Measurements from ENCODE around the gene NTNG1. TPM values are rescaled to one million over a fixed set of nuclear protein-coding genes. Genes with fewer than 3 reads are reported as not detected.

The NTNG1 gene
- total and polyA plus RNA-seq, 2 of the 8 experiments (the other 6 are each of a cell fraction or from before 2014, with no cell fraction given), result 1.2 to 4.1 TPM

GRCh38 chr1:107525961-107526360 is 385.1 kb downstream of the NTNG1 start:
- Histone ChIP-seq H2BK15ac (ENCODE audit: low read length) (no peak overlapping the region), H3K23ac (ENCODE audit: insufficient read length) (no peak overlapping the region), H3K4ac (replicated peaks; ENCODE audit: insufficient read length, low read depth, low read length) (no peak overlapping the region), H3K79me2 (ENCODE audit: control insufficient read depth in 1 of 2, insufficient read depth in 2 of 2, low read length in 2 of 2) (no peaks in the 10 kb centered on the region), H2BK20ac (ENCODE audit: low read length) (no peak overlapping the region), H4K5ac (ENCODE audit: insufficient read length, low read depth, low read length) (no peak overlapping the region), H2BK5ac (ENCODE audit: low read depth, low read length) (no peak overlapping the region), H3K27me3 (replicated peaks in 1 of 4; ENCODE audit: control insufficient read depth in 3 of 4, extremely low read depth in 1 of 4, insufficient read depth in 3 of 4, low read length in 3 of 4) (no peaks in the 10 kb centered on the region), H3K4me2 (ENCODE audit: insufficient read depth in 1 of 2, low read depth in 2 of 2, low read length in 2 of 2) (no peak overlapping the region), H4K20me1 (replicated peaks in 1 of 2; ENCODE audit: control insufficient read depth in 1 of 2, insufficient read depth in 2 of 2, low read length in 2 of 2) (no peaks in the 10 kb centered on the region), H4K8ac (ENCODE audit: extremely low read depth, insufficient read depth, low read length) (no peak overlapping the region), H3K9me3 (ENCODE audit: insufficient read depth in 2 of 2, low read depth in 1 of 2, low read length in 1 of 2) (no peaks in the 10 kb centered on the region), H3K14ac (ENCODE audit: insufficient read length) (no peak overlapping the region), H3K18ac (ENCODE audit: extremely low read depth, low read length) (no peak overlapping the region), H3K4me3 (ENCODE audit: extremely low read depth in 1 of 4, insufficient read depth in 2 of 4, low read depth in 3 of 4, low read length in 4 of 4) (no peak overlapping the region), H2AFZ (ENCODE audit: low read length) (no peak overlapping the region), H3K9ac (replicated peaks in 1 of 4; ENCODE audit: extremely low read depth in 1 of 4, low read depth in 3 of 4, low read length in 3 of 4) (no peak overlapping the region), H2BK120ac (replicated peaks; ENCODE audit: low read depth, low read length) (no peak overlapping the region), H2AK5ac (ENCODE audit: low read depth, low read length) (no peak overlapping the region), H3K36me3 (ENCODE audit: control insufficient read depth in 2 of 4, insufficient read depth in 4 of 4, low read length in 3 of 4) (no peaks in the 10 kb centered on the region), H4K91ac (replicated peaks; ENCODE audit: insufficient read length, low read length) (no peak overlapping the region), H3K27ac (ENCODE audit: low read depth, low read length) (no peak overlapping the region), H3K23me2 (ENCODE audit: low read depth, low read length) (no peaks in the 10 kb centered on the region), H3K4me1 (replicated peaks in 1 of 4; ENCODE audit: control insufficient read depth in 3 of 4, insufficient read depth in 4 of 4, low read length in 3 of 4) (peaks cover 0 to 10% (median 7%) of the 10 kb centered on the region in 4 experiments; a peak in 4 of 7 replicates), H3K56ac (replicated peaks; ENCODE audit: insufficient read length, low read depth, low read length) (no peak overlapping the region), H2BK12ac (ENCODE audit: low read depth, low read length) (no peak overlapping the region), H3K79me1 (ENCODE audit: low read depth, low read length) (no peaks in the 10 kb centered on the region)
- DNase-seq (ENCODE audit: low read depth in 1 of 2, low spot score in 2 of 2) (no peak), FAIRE-seq (no peak)
- ChIA-PET POLR2A (ENCODE audit: partially characterized antibody) (no interaction called here), CTCF (ENCODE audit: partially characterized antibody) (interaction anchor here (0.8 to 1.9 kb wide), 6 partner anchors 10 to 249 kb away, joined by 3 to 8 read pairs (median 4); no protein-coding TSS in a partner anchor)
- WGBS, 2 experiments (ENCODE audit: extremely low coverage in 1 of 2, insufficient coverage in 1 of 2, insufficient read length in 1 of 2, insufficient replicate concordance in 2 of 2, low coverage in 1 of 2, low lambda C conversion rate in 2 of 2, missing lambda C conversion rate in 1 of 2), result 95% methylated on average over 2 of the region's 2 CpGs; no CpG with 5 or more reads in 1 of the 2 experiments
- TF ChIP-seq RXRA (IDR thresholded peaks at IDR 0.05; ENCODE audit: insufficient read depth, low read depth, low read length), result no peak
